Measurements from ENCODE around the gene TMEM30A. TPM values are rescaled to one million over a fixed set of nuclear protein-coding genes. Genes with fewer than 3 reads are reported as not detected.

TMEM30A gene
- total and polyA plus RNA-seq, 2 donors (not counting 3 experiments of a cell fraction or from before 2014, with no cell fraction given): 42.2 to 197 TPM

GRCh38 chr6:75261299-75261698, 23.3 kb downstream of the TMEM30A start:
- H3K79me2 ChIP-seq (ENCODE audit: control insufficient read depth, insufficient read depth, low read length): peaks cover 47% of the 10 kb centered on the region
- intact Hi-C loops (cut with micrococcal nuclease): no loop called here
- no peak overlapping the region for H3K4me3 ChIP-seq (replicated peaks in 1 of 3; ENCODE audit: insufficient read depth in 1 of 3, low read depth in 1 of 3, low read length in 3 of 3)
- TF ChIP-seq POLR2A (IDR thresholded peaks at IDR 0.05; ENCODE audit: low read depth, low read length): no peak
- TF ChIP-seq EZH2 (IDR thresholded peaks at IDR 0.05; ENCODE audit: borderline replicate concordance, low read depth, low read length, severe bottlenecking): no peak
- TF ChIP-seq MYC (IDR thresholded peaks at IDR 0.05; ENCODE audit: low read depth, low read length): no peak
- TF ChIP-seq POLR2AphosphoS5 (IDR thresholded peaks at IDR 0.05; ENCODE audit: insufficient read depth, low read depth, low read length): no peak
- no peak for TF ChIP-seq MAX (IDR thresholded peaks at IDR 0.05; ENCODE audit: insufficient read depth, insufficient read length)
- no peak for TF ChIP-seq JUN (IDR thresholded peaks at IDR 0.05; ENCODE audit: borderline replicate concordance, insufficient read depth, insufficient read length, low read depth)
- H4K20me1 ChIP-seq (replicated peaks; ENCODE audit: control insufficient read depth, extremely low read depth, insufficient read depth, low read length): no peaks in the 10 kb centered on the region
- BruUV-seq (replicated peaks): no TSS peak
- no peak overlapping the region for H3K4me2 ChIP-seq (ENCODE audit: insufficient read depth, low read length)
- dilution Hi-C loops (cut with MboI; ENCODE audit: extremely low pct_ligation_motif_present, low sequenced_read_pairs): no loop called here
- H3K9me3 ChIP-seq (replicated peaks; ENCODE audit: control insufficient read depth, insufficient read depth, low read length): no peaks in the 10 kb centered on the region
- H3K9ac ChIP-seq (replicated peaks; ENCODE audit: extremely low read depth, insufficient read depth, low read length): no peak overlapping the region
- POLR2A ChIA-PET: no interaction called here
- H3K27ac ChIP-seq (ENCODE audit: insufficient read depth, low read depth, low read length): no peak overlapping the region
- no peaks in the 10 kb centered on the region for H3K4me1 ChIP-seq (ENCODE audit: control insufficient read depth, extremely low read depth, insufficient read depth, low read length)
- no peaks in the 10 kb centered on the region for H3K27me3 ChIP-seq (ENCODE audit: control insufficient read depth in 2 of 2, insufficient read depth in 2 of 2, low read length in 2 of 2)
- H2AFZ ChIP-seq (ENCODE audit: low read depth, low read length): no peak overlapping the region
- DNase-seq (ENCODE audit: low read depth, low spot score): no peak
- no peaks in the 10 kb centered on the region for H3K9me1 ChIP-seq (replicated peaks; ENCODE audit: control insufficient read depth, extremely low read depth, insufficient read depth, low read length)
- H3K36me3 ChIP-seq (ENCODE audit: control insufficient read depth in 2 of 2, extremely low read depth in 1 of 2, insufficient read depth in 2 of 2, low read length in 2 of 2): peaks cover 10 to 21% of the 10 kb centered on the region in 2 experiments
- CTCF ChIA-PET: interaction anchor here (1.3 to 1.4 kb wide), 2 partner anchors 11 to 36 kb away, joined by 4 to 5 read pairs; no protein-coding TSS in a partner anchor
- FAIRE-seq: no peak

- ChIA-PET CTCF (interaction anchor here (1.1 to 1.5 kb wide), 2 partner anchors 10 to 18 kb away, joined by 3 to 9 read pairs; no protein-coding TSS in a partner anchor), POLR2A (no interaction called here)
- Histone ChIP-seq H2AFZ (ENCODE audit: low read depth, low read length) (no peak overlapping the region), H3K79me2 (ENCODE audit: control insufficient read depth, insufficient read depth, low read length) (peaks cover 12% of the 10 kb centered on the region), H3K4me3 (replicated peaks in 1 of 3; ENCODE audit: insufficient read depth in 1 of 3, low read depth in 1 of 3, low read length in 3 of 3) (no peak overlapping the region), H3K4me1 (ENCODE audit: control insufficient read depth, extremely low read depth, insufficient read depth, low read length) (no peaks in the 10 kb centered on the region), H3K9ac (replicated peaks; ENCODE audit: extremely low read depth, insufficient read depth, low read length) (no peak overlapping the region), H3K4me2 (ENCODE audit: insufficient read depth, low read length) (no peak overlapping the region), H3K9me3 (replicated peaks; ENCODE audit: control insufficient read depth, insufficient read depth, low read length) (no peaks in the 10 kb centered on the region), H3K27ac (ENCODE audit: insufficient read depth, low read depth, low read length) (no peak overlapping the region), H4K20me1 (replicated peaks; ENCODE audit: control insufficient read depth, extremely low read depth, insufficient read depth, low read length) (peaks cover 3% of the 10 kb centered on the region), H3K9me1 (replicated peaks; ENCODE audit: control insufficient read depth, extremely low read depth, insufficient read depth, low read length) (no peaks in the 10 kb centered on the region), H3K27me3 (ENCODE audit: control insufficient read depth in 2 of 2, insufficient read depth in 2 of 2, low read length in 2 of 2) (no peaks in the 10 kb centered on the region), H3K36me3 (ENCODE audit: control insufficient read depth in 2 of 2, extremely low read depth in 1 of 2, insufficient read depth in 2 of 2, low read length in 2 of 2) (peaks cover 13 to 15% of the 10 kb centered on the region in 2 experiments)
- no peak for DNase-seq (ENCODE audit: low read depth, low spot score)
- dilution Hi-C loops (cut with MboI; ENCODE audit: extremely low pct_ligation_motif_present, low sequenced_read_pairs): no loop called here
- BruUV-seq (replicated peaks): no TSS peak
- TF ChIP-seq FOS (IDR thresholded peaks at IDR 0.05; ENCODE audit: borderline replicate concordance, insufficient read depth, low read length) (no peak), EZH2 (IDR thresholded peaks at IDR 0.05; ENCODE audit: borderline replicate concordance, low read depth, low read length, severe bottlenecking) (no peak), GATA2 (IDR thresholded peaks at IDR 0.05; ENCODE audit: insufficient read depth, insufficient read length, low read depth, low read length) (no peak), MAX (IDR thresholded peaks at IDR 0.05; ENCODE audit: insufficient read depth, insufficient read length) (no peak), CTCF (IDR thresholded peaks at IDR 0.05; ENCODE audit: extremely low read depth in 1 of 2, insufficient read depth in 1 of 2, low read depth in 1 of 2, low read length in 2 of 2) (no peak), POLR2AphosphoS5 (IDR thresholded peaks at IDR 0.05; ENCODE audit: insufficient read depth, low read depth, low read length) (no peak), JUN (IDR thresholded peaks at IDR 0.05; ENCODE audit: borderline replicate concordance, insufficient read depth, insufficient read length, low read depth) (no peak), POLR2A (IDR thresholded peaks at IDR 0.05; ENCODE audit: low read depth, low read length) (no peak)
- no peak for FAIRE-seq
- intact Hi-C loops (cut with micrococcal nuclease): no loop called here
Observed at GRCh38 chr6:75257343-75258087, 27.1 kb downstream of the TMEM30A start.

Measured in endothelial cell of umbilical vein (primary cell).